ENCODE measurements around the gene TLR7.

TLR7 gene

GRCh38 chrX:12930150-12930549, 63.3 kb downstream of the TLR7 start:
- no peaks in the 10 kb centered on the region for H3K36me3 ChIP-seq (ENCODE audit: control insufficient read depth, insufficient read depth, low read length)
- no peak overlapping the region for H3K4me3 ChIP-seq (ENCODE audit: low read depth, low read length)
- no peak overlapping the region for H3K9ac ChIP-seq (ENCODE audit: low read depth, low read length)
- H3K27ac ChIP-seq (ENCODE audit: low read depth, low read length): no peak overlapping the region
- peaks cover 11% of the 10 kb centered on the region; the same call in 1 of the 2 replicates for H3K9me3 ChIP-seq (ENCODE audit: control insufficient read depth, insufficient read depth, low read length)
- H3K27me3 ChIP-seq (ENCODE audit: control insufficient read depth, insufficient read depth, low read length): no peaks in the 10 kb centered on the region
- H3K4me1 ChIP-seq (ENCODE audit: control insufficient read depth, insufficient read depth, low read length): no peaks in the 10 kb centered on the region

- Histone ChIP-seq H3K36me3 (ENCODE audit: control insufficient read depth, insufficient read depth, low read length) (no peaks in the 10 kb centered on the region), H3K9ac (ENCODE audit: low read depth, low read length) (no peak overlapping the region), H3K9me3 (ENCODE audit: control insufficient read depth, insufficient read depth, low read length) (peaks cover 27% of the 10 kb centered on the region)
Measured at GRCh38 chrX:12932244-12932643, 65.4 kb downstream of the TLR7 start.

GRCh38 chrX:12934850-12935249, 68.0 kb downstream of the TLR7 start:
- Histone ChIP-seq H3K4me3 (ENCODE audit: low read depth, low read length) (no peak overlapping the region), H3K27me3 (ENCODE audit: control insufficient read depth, insufficient read depth, low read length) (no peaks in the 10 kb centered on the region), H3K9ac (ENCODE audit: low read depth, low read length) (no peak overlapping the region), H3K9me3 (ENCODE audit: control insufficient read depth, insufficient read depth, low read length) (peaks cover 51% of the 10 kb centered on the region), H3K36me3 (ENCODE audit: control insufficient read depth, insufficient read depth, low read length) (no peaks in the 10 kb centered on the region), H3K27ac (ENCODE audit: low read depth, low read length) (no peak overlapping the region), H3K4me1 (ENCODE audit: control insufficient read depth, insufficient read depth, low read length) (no peaks in the 10 kb centered on the region)

More at GRCh38 chrX:12932244-12932643, 65.4 kb downstream of the TLR7 start:
- Histone ChIP-seq H3K4me1 (ENCODE audit: control insufficient read depth, insufficient read depth, low read length) (no peaks in the 10 kb centered on the region), H3K27me3 (ENCODE audit: control insufficient read depth, insufficient read depth, low read length) (no peaks in the 10 kb centered on the region), H3K27ac (ENCODE audit: low read depth, low read length) (no peak overlapping the region), H3K4me3 (ENCODE audit: low read depth, low read length) (no peak overlapping the region)

- H3K27ac ChIP-seq (ENCODE audit: low read depth, low read length): no peak overlapping the region
- H3K4me1 ChIP-seq (ENCODE audit: control insufficient read depth, insufficient read depth, low read length): no peaks in the 10 kb centered on the region
- peaks cover 51% of the 10 kb centered on the region for H3K9me3 ChIP-seq (ENCODE audit: control insufficient read depth, insufficient read depth, low read length)
- no peak overlapping the region for H3K9ac ChIP-seq (ENCODE audit: low read depth, low read length)
- H3K36me3 ChIP-seq (ENCODE audit: control insufficient read depth, insufficient read depth, low read length): no peaks in the 10 kb centered on the region
- no peaks in the 10 kb centered on the region for H3K27me3 ChIP-seq (ENCODE audit: control insufficient read depth, insufficient read depth, low read length)
- H3K4me3 ChIP-seq (ENCODE audit: low read depth, low read length): no peak overlapping the region
Measured at GRCh38 chrX:12936947-12937346, 70.1 kb downstream of the TLR7 start.

Measured in HUES48 (cell line).